ENCODE results near the gene ELOVL6. TPM values are rescaled to one million over a fixed set of nuclear protein-coding genes. Genes with fewer than 3 reads are reported as not detected.

ELOVL6 gene
- total and polyA plus RNA-seq, 9 of the 15 experiments (the other 6 are each of a cell fraction or from before 2014, with no cell fraction given), result 18.3 to 82.6 (median 46.0) TPM

DNA sequence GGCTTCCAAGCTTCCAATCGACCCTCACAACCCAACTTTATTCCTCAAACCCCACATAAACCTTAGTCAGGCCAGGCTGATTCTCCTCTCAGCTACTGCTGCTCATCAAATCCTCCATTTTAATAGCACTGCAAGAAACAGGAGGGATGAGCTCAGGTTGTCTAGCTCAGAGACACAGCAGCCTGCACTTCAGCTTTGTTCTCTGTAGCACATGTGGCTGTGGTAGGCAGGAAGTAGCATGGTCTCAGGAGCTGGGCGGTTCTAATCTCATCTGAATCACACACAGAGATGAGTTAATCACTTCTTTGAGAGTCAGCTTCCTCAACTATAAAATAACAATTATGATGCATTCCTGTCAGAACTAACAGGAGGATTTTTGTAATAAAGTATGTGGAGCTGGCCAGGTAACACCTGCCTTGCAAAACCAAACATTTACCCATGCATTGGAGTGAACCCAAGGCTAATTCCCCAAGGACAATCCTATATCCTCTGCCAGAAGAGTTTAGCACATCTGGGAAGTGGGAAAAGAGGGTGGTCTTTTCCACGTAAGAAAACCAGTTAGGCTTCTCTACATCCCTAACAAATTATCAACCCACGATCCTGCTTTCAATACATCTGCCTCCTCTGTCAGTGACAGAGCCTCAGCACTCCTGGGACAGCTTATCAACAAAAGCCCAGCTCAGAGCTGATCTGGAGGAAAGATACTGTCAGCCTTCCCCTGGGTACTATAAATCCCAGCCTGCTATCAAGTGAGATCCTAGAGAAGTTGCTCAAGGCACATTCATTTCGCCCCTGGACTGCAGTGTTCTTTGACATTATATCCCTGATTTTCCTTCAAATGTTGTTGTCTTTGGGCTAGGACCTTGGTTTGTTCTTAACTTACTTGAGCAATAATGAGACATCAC is 32.8 kb downstream of the ELOVL6 start (continued):
- TF ChIP-seq POU5F1 (IDR thresholded peaks at IDR 0.05; ENCODE audit: borderline replicate concordance, low read depth, low read length, partially characterized antibody) (no peak), ZFX (CRISPR knock-in tag; IDR thresholded peaks at IDR 0.05) (no peak), ZNF274 (IDR thresholded peaks at IDR 0.05; ENCODE audit: borderline replicate concordance, low read depth, low read length) (no peak), ILK (tag; IDR thresholded peaks at IDR 0.05; ENCODE audit: borderline replicate concordance, low read depth) (no peak), ZNF780A (CRISPR knock-in tag; IDR thresholded peaks at IDR 0.05) (no peak), CXXC5 (CRISPR knock-in tag; IDR thresholded peaks at IDR 0.05) (no peak), CHD7 (IDR thresholded peaks at IDR 0.05; ENCODE audit: low read depth, low read length) (no peak), TCFL5 (CRISPR knock-in tag; conservative IDR thresholded peaks at IDR 0.05) (no peak), HES1 (IDR thresholded peaks at IDR 0.05; ENCODE audit: low read depth) (peak; percentile 16; the same call in 1 of the 2 replicates), SRSF3 (IDR thresholded peaks at IDR 0.05; ENCODE audit: insufficient read depth, low read length) (no peak), RBM17 (IDR thresholded peaks at IDR 0.05; ENCODE audit: borderline replicate concordance, low read depth, low read length) (no peak), PPARD (CRISPR knock-in tag; IDR thresholded peaks at IDR 0.05) (no peak), ELF2 (CRISPR knock-in tag; IDR thresholded peaks at IDR 0.05) (no peak), ZNF707 (CRISPR knock-in tag; conservative IDR thresholded peaks at IDR 0.05) (no peak)
